ENCODE results near the gene KIAA0040.

- TF ChIP-seq CTCF (IDR thresholded peaks at IDR 0.05) (no peak), POLR2A (IDR thresholded peaks at IDR 0.05) (no peak)
Measured at GRCh38 chr1:175222296-175222938, 29.8 kb upstream of the KIAA0040 start.
